ENCODE results near the gene SRC. TPM values are rescaled to one million over a fixed set of nuclear protein-coding genes. Genes with fewer than 3 reads are reported as not detected.

Gene SRC
- polyA plus RNA-seq, 1 donor (not counting 4 experiments of a cell fraction or from before 2014, with no cell fraction given) = 22.8 TPM

GRCh38 chr20:37450344-37450743 lies 104.4 kb downstream of the SRC start:
- Histone ChIP-seq H3K36me3 (ENCODE audit: control insufficient read depth in 2 of 2, extremely low read depth in 1 of 2, insufficient read depth in 2 of 2, low read length in 2 of 2) (no peaks in the 10 kb centered on the region), H3K9me1 (ENCODE audit: control insufficient read depth, extremely low read depth, insufficient read depth, low read length) (no peaks in the 10 kb centered on the region), H4K20me1 (ENCODE audit: control insufficient read depth, extremely low read depth, insufficient read depth, low read length) (peaks cover 5% of the 10 kb centered on the region), H3K9me3 (ENCODE audit: control insufficient read depth, low read depth, low read length) (no peaks in the 10 kb centered on the region), H3K27ac (ENCODE audit: control insufficient read depth, insufficient read depth, low read length) (no peak overlapping the region), H3K4me1 (ENCODE audit: control insufficient read depth, extremely low read depth, insufficient read depth, low read length) (no peaks in the 10 kb centered on the region), H3K79me2 (ENCODE audit: control insufficient read depth, insufficient read depth, low read length) (no peaks in the 10 kb centered on the region), H3K4me2 (ENCODE audit: control insufficient read depth, extremely low read depth, insufficient read depth, low read depth, low read length) (no peak overlapping the region), H2AFZ (ENCODE audit: control insufficient read depth, low read length) (no peak overlapping the region), H3K27me3 (ENCODE audit: control insufficient read depth, extremely low read depth, insufficient read depth, low read length) (peaks cover 48% of the 10 kb centered on the region), H3K4me3 (ENCODE audit: control insufficient read depth in 2 of 3, extremely low read depth in 1 of 3, insufficient read depth in 2 of 3, low read depth in 1 of 3, low read length in 3 of 3) (no peak overlapping the region), H3K9ac (ENCODE audit: control insufficient read depth, extremely low read depth, insufficient read depth, low read length) (no peak overlapping the region)
- FAIRE-seq = no peak
- DNase-seq (ENCODE audit: low read depth, low spot score) = no peak
- TF ChIP-seq CTCF (optimal IDR thresholded peaks at IDR 0.05 in 1 of 3, IDR thresholded peaks at IDR 0.05 in 1 of 3, conservative IDR thresholded peaks at IDR 0.05 in 1 of 3; ENCODE audit: extremely low read depth in 1 of 3, insufficient read depth in 2 of 3, low read length in 3 of 3) = no peak
- no peak for TF ChIP-seq EZH2 (IDR thresholded peaks at IDR 0.05; ENCODE audit: low read length)
- dilution Hi-C loops (cut with MboI; ENCODE audit: extremely low pct_ligation_motif_present, low sequenced_read_pairs) = no loop called here

GRCh38 chr20:37451616-37452015 lies 105.7 kb downstream of the SRC start:
- FAIRE-seq (no peak), DNase-seq (ENCODE audit: low read depth, low spot score) (no peak)
- H3K27me3 ChIP-seq (ENCODE audit: control insufficient read depth, extremely low read depth, insufficient read depth, low read length) = peaks cover 50% of the 10 kb centered on the region
- no peaks in the 10 kb centered on the region for H3K9me3 ChIP-seq (ENCODE audit: control insufficient read depth, low read depth, low read length)
- dilution Hi-C loops (cut with MboI; ENCODE audit: extremely low pct_ligation_motif_present, low sequenced_read_pairs) = no loop called here
- H3K36me3 ChIP-seq (ENCODE audit: control insufficient read depth in 2 of 2, extremely low read depth in 1 of 2, insufficient read depth in 2 of 2, low read length in 2 of 2) = no peaks in the 10 kb centered on the region
- no peak overlapping the region for H3K4me2 ChIP-seq (ENCODE audit: control insufficient read depth, extremely low read depth, insufficient read depth, low read depth, low read length)
- H3K27ac ChIP-seq (ENCODE audit: control insufficient read depth, insufficient read depth, low read length) = no peak overlapping the region
- no peaks in the 10 kb centered on the region for H3K4me1 ChIP-seq (ENCODE audit: control insufficient read depth, extremely low read depth, insufficient read depth, low read length)
- no peak overlapping the region for H3K9ac ChIP-seq (ENCODE audit: control insufficient read depth, extremely low read depth, insufficient read depth, low read length)
- no peaks in the 10 kb centered on the region for H3K79me2 ChIP-seq (ENCODE audit: control insufficient read depth, insufficient read depth, low read length)
- H3K4me3 ChIP-seq (ENCODE audit: control insufficient read depth in 2 of 3, extremely low read depth in 1 of 3, insufficient read depth in 2 of 3, low read depth in 1 of 3, low read length in 3 of 3) = no peak overlapping the region
- H3K9me1 ChIP-seq (ENCODE audit: control insufficient read depth, extremely low read depth, insufficient read depth, low read length) = no peaks in the 10 kb centered on the region
- H2AFZ ChIP-seq (ENCODE audit: control insufficient read depth, low read length) = no peak overlapping the region
- H4K20me1 ChIP-seq (ENCODE audit: control insufficient read depth, extremely low read depth, insufficient read depth, low read length) = peaks cover 5% of the 10 kb centered on the region
- no peak for TF ChIP-seq EZH2 (IDR thresholded peaks at IDR 0.05; ENCODE audit: low read length)
- no peak for TF ChIP-seq CTCF (optimal IDR thresholded peaks at IDR 0.05 in 1 of 3, IDR thresholded peaks at IDR 0.05 in 1 of 3, conservative IDR thresholded peaks at IDR 0.05 in 1 of 3; ENCODE audit: extremely low read depth in 1 of 3, insufficient read depth in 2 of 3, low read length in 3 of 3)
